IMR-90 (cell line): ENCODE data around the gene OSM. TPM values are rescaled to one million over a fixed set of nuclear protein-coding genes. Genes with fewer than 3 reads are reported as not detected.

ENCODE experiments used
- ATAC-seq: fragments of 200-7000 bp; cut with Tn5 transposase; 2 replicates; pipeline ENCODE4 v1.9.1; 2020; ENCODE audit warnings: low read depth, mild to moderate bottlenecking, moderate library complexity
- BruUV-seq: library from RNA; stranded (reverse); fragments of 400-500 nt; replicated peaks from 2 replicates; lab custom pipeline; 2021; lab: Mats Ljungman, UMichigan
- CTCF ChIA-PET: fragments of 300-600 bp; formaldehyde crosslinking; extraction: SDS; loops from one replicate; lab custom pipeline; 2021; ENCODE audit warnings: antibody characterized with exemption; lab: Yijun Ruan, JAX
- POLR2A ChIA-PET: fragments of 300-600 bp; sonication (Branson Sonifier 250); formaldehyde crosslinking; loops from one replicate; lab custom pipeline; 2022; ENCODE audit warnings: antibody characterized with exemption; ENCODE audit not compliant: unreplicated experiment; lab: Charles Lee
- DNase-seq: peaks from one replicate; pipeline ENCODE4 v3.0.0; 2013
- H2AFZ ChIP-seq: replicated peaks from 2 replicates; pipeline ENCODE3; 2013; ENCODE audit warnings: low read length, mild to moderate bottlenecking; ENCODE audit not compliant: poor library complexity
- H2AK5ac ChIP-seq: 2 replicates; pipeline ENCODE4 v1.6.1; 2013; ENCODE audit warnings: low read depth, low read length, inconsistent platforms
- H2AK9ac ChIP-seq: replicated peaks from 2 replicates; pipeline ENCODE3; 2013; ENCODE audit warnings: mild to moderate bottlenecking, low read depth, low read length, moderate library complexity; ENCODE audit not compliant: poor library complexity
- H2BK120ac ChIP-seq: 2 replicates; pipeline ENCODE4 v1.6.1; 2013; ENCODE audit warnings: low read depth, low read length, inconsistent platforms
- H2BK15ac ChIP-seq: 3 replicates; pipeline ENCODE4 v1.6.1; 2013; ENCODE audit warnings: low read depth, low read length, inconsistent platforms
- H2BK20ac ChIP-seq: 2 replicates; pipeline ENCODE4 v1.6.1; 2013; ENCODE audit warnings: low read depth, mild to moderate bottlenecking, inconsistent platforms, low read length, moderate library complexity
- H2BK5ac ChIP-seq: 2 replicates; pipeline ENCODE4 v1.6.1; 2013; ENCODE audit warnings: mild to moderate bottlenecking, low read depth, low read length, inconsistent platforms; ENCODE audit not compliant: poor library complexity, severe bottlenecking
- H3K14ac ChIP-seq: replicated peaks from 2 replicates; pipeline ENCODE4 v1.6.1; 2013; ENCODE audit warnings: low read depth, low read length, inconsistent platforms
- H3K18ac ChIP-seq: 2 replicates; pipeline ENCODE4 v1.6.1; 2013; ENCODE audit warnings: low read depth, low read length, control low read depth
- H3K23ac ChIP-seq: 2 replicates; pipeline ENCODE4 v1.6.1; 2013; ENCODE audit warnings: low read depth, low read length, inconsistent platforms
- H3K27ac ChIP-seq: 2 replicates; pipeline ENCODE4 v1.5.1; 2013; ENCODE audit warnings: mild to moderate bottlenecking, control low read depth, low read length; ENCODE audit not compliant: insufficient read depth
- H3K27me3 ChIP-seq: 2 replicates; pipeline ENCODE4 v1.6.1; 2013; ENCODE audit warnings: low read length; ENCODE audit not compliant: control insufficient read depth, insufficient read depth
- H3K36me3 ChIP-seq: 2 replicates; pipeline ENCODE4 v1.6.1; 2013; ENCODE audit warnings: low read length, mixed read lengths; ENCODE audit not compliant: control insufficient read depth, insufficient read depth
- H3K4ac ChIP-seq: 2 replicates; pipeline ENCODE4 v1.6.1; 2013; ENCODE audit warnings: low read depth, low read length, inconsistent platforms
- H3K4me1 ChIP-seq: 2 replicates; pipeline ENCODE4 v1.6.1; 2013; ENCODE audit warnings: low read length, mixed read lengths; ENCODE audit not compliant: control insufficient read depth, insufficient read depth
- H3K4me2 ChIP-seq: 2 replicates; pipeline ENCODE4 v1.6.1; 2013; ENCODE audit warnings: low read depth, mild to moderate bottlenecking, control low read depth, low read length, moderate library complexity
- H3K4me3 ChIP-seq: 2 replicates; pipeline ENCODE4 v1.5.1; 2013; ENCODE audit warnings: low read depth, mild to moderate bottlenecking, control low read depth, low read length, moderate library complexity; ENCODE audit not compliant: insufficient read depth
- H3K56ac ChIP-seq: 2 replicates; pipeline ENCODE4 v1.6.1; 2013; ENCODE audit warnings: low read length, inconsistent platforms; ENCODE audit not compliant: insufficient read depth; ENCODE audit errors: extremely low read depth
- H3K79me1 ChIP-seq, 2 experiments: 2 replicates each; pipeline ENCODE4 v1.6.1; 2013; ENCODE audit warnings: low read length in 2 of 2, inconsistent platforms in 1 of 2, low read depth in 1 of 2
- H3K9ac ChIP-seq: 2 replicates; pipeline ENCODE4 v1.6.1; 2013; ENCODE audit warnings: low read depth, low read length, control low read depth
- H3K9me1 ChIP-seq: 2 replicates; pipeline ENCODE4 v1.6.1; 2013; ENCODE audit warnings: low read length, inconsistent platforms; ENCODE audit not compliant: insufficient read depth
- H3K9me3 ChIP-seq: 2 replicates; pipeline ENCODE4 v1.6.1; 2013; ENCODE audit warnings: low read length; ENCODE audit not compliant: control insufficient read depth, insufficient read depth
- H4K20me1 ChIP-seq: 2 replicates; pipeline ENCODE4 v1.6.1; 2013; ENCODE audit warnings: low read length, inconsistent platforms; ENCODE audit not compliant: insufficient read depth
- H4K5ac ChIP-seq: 2 replicates; pipeline ENCODE4 v1.6.1; 2013; ENCODE audit warnings: mild to moderate bottlenecking, low read depth, low read length, control low read depth
- H4K8ac ChIP-seq, 2 experiments: 2 replicates each; pipeline ENCODE4 v1.6.1; 2013; ENCODE audit warnings: low read depth in 2 of 2, low read length in 2 of 2, control low read depth in 1 of 2, inconsistent platforms in 1 of 2
- H4K91ac ChIP-seq: 2 replicates; pipeline ENCODE4 v1.6.1; 2013; ENCODE audit warnings: low read depth, low read length, inconsistent platforms; ENCODE audit not compliant: insufficient read depth
- CTCF ChIP-seq: conservative IDR thresholded peaks from 2 replicates; pipeline ENCODE4 v1.5.1; 2012; ENCODE audit warnings: mild to moderate bottlenecking, low read depth, low read length, improper control_type of control experiment
- SMC3 ChIP-seq: fragments of 150-350 bp; IDR thresholded peaks from 2 replicates; pipeline ENCODE4 v1.6.1; 2016; ENCODE audit warnings: low read depth, mild to moderate bottlenecking, antibody characterized with exemption, low read length, moderate library complexity
- USF2 ChIP-seq: fragments of 150-350 bp; IDR thresholded peaks from 2 replicates; pipeline ENCODE4 v1.6.1; 2017; ENCODE audit warnings: mild to moderate bottlenecking, antibody characterized with exemption, low read length, low read depth
- WGBS, 2 experiments: methylation state at CpG; one replicate each; pipeline versions ENCODE4 v1.1.5 to v1.1.7; 2013; ENCODE audit warnings: missing lambda C conversion rate in 2 of 2; ENCODE audit not compliant: insufficient read length in 1 of 2; ENCODE audit errors: extremely low coverage in 2 of 2; 5-methylcytosine and 5-hydroxymethylcytosine counted together
- dilution Hi-C: fragments of 300-500 bp; cut with HindIII; formaldehyde crosslinking; loops from one replicate; pipeline ENCODE4 v1.14.3; 2018; ENCODE audit warnings: low sequenced_read_pairs; ENCODE audit not compliant: unreplicated experiment
- in situ Hi-C: fragments of 300-500 bp; cut with MboI; formaldehyde crosslinking; loops from 3 replicates; pipeline ENCODE4 v1.14.3; 2019; ENCODE audit warnings: low sequenced_read_pairs, inconsistent platforms, mixed read lengths
- intact Hi-C: fragments of 100-400 bp; cut with micrococcal nuclease; formaldehyde crosslinking; loops from 2 replicates; pipeline ENCODE4 v1.10.0; 2022
- polyA plus RNA-seq, 3 experiments: library from polyadenylated mRNA; depleted of rRNA; stranded (reverse); fragments of >200 nt; gene quantifications; 2 replicates each; pipeline ENCODE4 v1.2.3, GENCODE V29; 2012; ENCODE audit warnings: low replicate concordance in 1 of 3
- total RNA-seq: library from RNA; depleted of rRNA; stranded (reverse); fragments of >200 nt; gene quantifications from 2 replicates; pipeline ENCODE4 v1.2.3, GENCODE V29; 2012

Gene OSM
- total and polyA plus RNA-seq, 2 of the 4 experiments (the other 2 are of a cell fraction), result not detected

DNA sequence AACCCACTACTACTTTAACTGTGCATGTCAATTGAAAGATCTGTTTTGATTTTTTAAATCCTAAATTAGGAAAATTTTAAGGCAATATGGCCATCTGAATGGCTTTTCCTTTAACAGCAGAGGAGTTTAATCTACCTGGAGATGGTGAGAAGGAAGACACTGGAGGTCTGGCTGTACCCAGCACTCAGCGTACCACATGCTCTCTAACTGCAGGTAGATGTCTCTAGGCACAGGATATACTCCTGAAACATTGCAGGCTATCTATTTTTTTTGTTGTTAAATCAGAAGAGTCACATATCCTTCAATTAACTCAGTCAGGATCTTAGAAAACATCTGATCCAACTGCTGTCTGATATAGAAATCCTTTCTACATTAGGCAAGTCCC is 40.0 kb upstream of the OSM start:
- Histone ChIP-seq H2AK5ac (no peak overlapping the region), H2BK120ac (no peak overlapping the region), H2BK15ac (no peak overlapping the region), H3K9ac (no peak overlapping the region), H2BK5ac (no peak overlapping the region), H2AFZ (no peak overlapping the region), H4K91ac (no peak overlapping the region), H2BK20ac (no peak overlapping the region), H4K8ac (no peak overlapping the region), H4K5ac (no peak overlapping the region), H3K27me3 (no peaks in the 10 kb centered on the region), H3K79me1 (peaks cover 59 to 93% of the 10 kb centered on the region in 2 experiments), H3K4ac (no peak overlapping the region), H2AK9ac (no peak overlapping the region), H3K4me2 (no peak overlapping the region), H3K4me1 (peaks cover 38% of the 10 kb centered on the region), H3K23ac (no peak overlapping the region), H3K4me3 (no peak overlapping the region), H3K14ac (no peak overlapping the region), H3K18ac (no peak overlapping the region), H3K56ac (no peak overlapping the region), H3K27ac (no peak overlapping the region), H3K9me1 (peaks cover 47% of the 10 kb centered on the region), H3K9me3 (no peaks in the 10 kb centered on the region), H4K20me1 (peaks cover 73% of the 10 kb centered on the region), H3K36me3 (peaks cover 20% of the 10 kb centered on the region)
- intact Hi-C loops (no loop called here), in situ Hi-C loops (no loop called here), dilution Hi-C loops (no loop called here)
- no CpG with 5 or more reads among the region's 1 CpG for WGBS, 2 experiments
- no peak for TF ChIP-seq CTCF
- TF ChIP-seq USF2, result no peak
- TF ChIP-seq SMC3, result no peak
- ChIA-PET POLR2A (no interaction called here), CTCF (no interaction called here)
- DNase-seq (no peak), ATAC-seq (no peak)
- no TSS peak for BruUV-seq
